GM12878 (cell line): ENCODE measurements around the gene ABCB8. TPM values are rescaled to one million over a fixed set of nuclear protein-coding genes. Genes with fewer than 3 reads are reported as not detected.

Source experiments
- ATAC-seq: fragments of 200-7000 bp; cut with Tn5 transposase; 3 replicates; pipeline ENCODE4 v1.9.1; 2020; ENCODE audit warnings: mild to moderate bottlenecking, moderate library complexity
- BruUV-seq: library from RNA; stranded (reverse); fragments of 400-500 nt; replicated peaks from 2 replicates; lab custom pipeline; 2021; lab: Mats Ljungman, UMichigan
- CTCF ChIA-PET: fragments of 300-600 bp; sonication (Branson Sonifier 250); formaldehyde crosslinking; extraction: SDS; loops from one replicate; lab custom pipeline; 2021; ENCODE audit warnings: inconsistent platforms; lab: Yijun Ruan, JAX
- POLR2A ChIA-PET: fragments of 350-600 bp; formaldehyde crosslinking; extraction: SDS; loops from one replicate; lab custom pipeline; 2021; ENCODE audit warnings: inconsistent platforms; lab: Charles Lee
- RAD21 ChIA-PET: fragments of 300-600 bp; sonication (Branson Sonifier 250); formaldehyde crosslinking; loops from one replicate; lab custom pipeline; 2023; ENCODE audit warnings: antibody characterized with exemption; ENCODE audit not compliant: unreplicated experiment; lab: Charles Lee
- SMC1A ChIA-PET: fragments of 300-600 bp; sonication (Branson Sonifier 250); formaldehyde crosslinking; loops from one replicate; lab custom pipeline; 2023; ENCODE audit not compliant: unreplicated experiment, uncharacterized antibody; lab: Charles Lee
- DNase-seq: peaks from one replicate; pipeline ENCODE4 v3.0.0-alpha.2; 2011; ENCODE audit warnings: low read depth, low spot score
- FAIRE-seq: peaks from 3 replicates; lab custom pipeline; 2011; peaks lifted over from hg19 to GRCh38; lab: Jason Lieb, UNC
- H2AFZ ChIP-seq: 2 replicates; pipeline ENCODE4 v1.6.0; 2011; ENCODE audit warnings: low read depth, low read length, control low read depth; ENCODE audit not compliant: control insufficient read depth
- H3K27ac ChIP-seq: 2 replicates; pipeline ENCODE4 v1.5.1; 2011; ENCODE audit warnings: control low read depth; ENCODE audit not compliant: control insufficient read depth, insufficient read depth
- H3K27me3 ChIP-seq, 2 experiments: replicated peaks in 1 of 2; 2 replicates each; pipeline versions ENCODE4 v1.6.0 to v1.6.1; 2011; ENCODE audit warnings: low read length in 1 of 2; ENCODE audit not compliant: control insufficient read depth in 2 of 2, insufficient read depth in 2 of 2
- H3K36me3 ChIP-seq, 2 experiments: 2 replicates each; pipeline ENCODE4 v1.5.1; 2011; ENCODE audit warnings: low read length in 1 of 2; ENCODE audit not compliant: control insufficient read depth in 2 of 2, insufficient read depth in 2 of 2
- H3K4me1 ChIP-seq: 2 replicates; pipeline ENCODE4 v1.6.1; 2011; ENCODE audit warnings: mild to moderate bottlenecking, low read length, moderate library complexity, mixed read lengths; ENCODE audit not compliant: control insufficient read depth, insufficient read depth
- H3K4me2 ChIP-seq: 2 replicates; pipeline ENCODE4 v1.6.0; 2011; ENCODE audit warnings: control low read depth; ENCODE audit not compliant: control insufficient read depth, insufficient read depth
- H3K4me3 ChIP-seq: fragments of 200-600 bp; sonication (generic); 2 replicates; pipeline ENCODE4 v1.5.1; 2016
- H3K79me2 ChIP-seq: 2 replicates; pipeline ENCODE4 v1.6.0; 2011; ENCODE audit warnings: low read length; ENCODE audit not compliant: control insufficient read depth, insufficient read depth
- H3K9ac ChIP-seq: 2 replicates; pipeline ENCODE4 v1.8.0; 2011; ENCODE audit warnings: low read length, control low read depth, mixed read lengths; ENCODE audit not compliant: control insufficient read depth, insufficient read depth
- H3K9me3 ChIP-seq: replicated peaks from 3 replicates; pipeline ENCODE4 v1.5.1; 2011; ENCODE audit warnings: mild to moderate bottlenecking, low read length; ENCODE audit not compliant: control insufficient read depth, insufficient read depth
- H4K20me1 ChIP-seq: 2 replicates; pipeline ENCODE4 v1.6.0; 2011; ENCODE audit not compliant: control insufficient read depth, insufficient read depth
- CBX3 ChIP-seq: fragments of 200-600 bp; sonication (generic); IDR thresholded peaks from 2 replicates; pipeline ENCODE4 v1.6.1; 2016; ENCODE audit warnings: low read depth, borderline replicate concordance
- MEF2A ChIP-seq: IDR thresholded peaks from 2 replicates; pipeline ENCODE4 v1.6.1; 2011; ENCODE audit warnings: low read depth, mild to moderate bottlenecking, low read length, moderate library complexity; ENCODE audit not compliant: insufficient read depth
- RUNX3 ChIP-seq: IDR thresholded peaks from 2 replicates; pipeline ENCODE4 v1.6.1; 2012; ENCODE audit warnings: low read length, inconsistent platforms
- SUPT20H ChIP-seq: IDR thresholded peaks from 2 replicates; pipeline ENCODE4 v1.6.1; 2011; ENCODE audit warnings: low read depth, mild to moderate bottlenecking, low read length, moderate library complexity, borderline replicate concordance; ENCODE audit not compliant: control insufficient read depth
- SUZ12 ChIP-seq: fragments of 200-600 bp; sonication (generic); IDR thresholded peaks from one replicate; pipeline ENCODE4 v1.6.1; 2018; ENCODE audit warnings: antibody characterized with exemption, mild to moderate bottlenecking; ENCODE audit not compliant: unreplicated experiment
- WRNIP1 ChIP-seq: IDR thresholded peaks from 2 replicates; pipeline ENCODE4 v1.6.1; 2011; ENCODE audit warnings: low read depth, low read length, improper control_type of control experiment, borderline replicate concordance
- ZZZ3 ChIP-seq: IDR thresholded peaks from 2 replicates; pipeline ENCODE4 v1.6.1; 2011; ENCODE audit warnings: low read depth; ENCODE audit not compliant: control insufficient read depth, insufficient read length
- WGBS: methylation state at CpG from one replicate; pipeline ENCODE4 v1.1.6; 2016; ENCODE audit warnings: low lambda C conversion rate; ENCODE audit not compliant: insufficient replicate concordance, insufficient coverage; ENCODE audit errors: missing lambda C conversion rate; 5-methylcytosine and 5-hydroxymethylcytosine counted together
- in situ Hi-C: fragments of 300-500 bp; cut with MboI; formaldehyde crosslinking; loops from 9 replicates; pipeline ENCODE4 v1.14.3; 2018; ENCODE audit warnings: mixed read lengths
- intact Hi-C: fragments of 100-400 bp; cut with micrococcal nuclease; formaldehyde crosslinking; loops from one replicate; pipeline ENCODE4 v1.14.2; 2022; ENCODE audit not compliant: unreplicated experiment
- polyA plus RNA-seq, 11 experiments: library from polyadenylated mRNA; depleted of rRNA in 4 of 11; unstranded in 6 of 11; stranded (reverse) in 5 of 11; fragments of >200 nt; fragmentation: Nextera tagmentation in 4 of 11; fragmentation: Illumina TruSeq in 1 of 11; extraction: Ambion mirVana in 4 of 11; extraction: Trizol in 1 of 11; gene quantifications; 1 replicate in 1 of 11; 2 replicates in 10 of 11; pipeline versions ENCODE4 v1.2.1 to v1.2.3, GENCODE V29; 2011 to 2016; ENCODE audit warnings: inconsistent platforms in 2 of 11, missing spikeins in 2 of 11, low read depth in 1 of 11
- total RNA-seq, 4 experiments: library from RNA; depleted of rRNA in 3 of 4; stranded (reverse); fragments of >200 nt in 3 of 4; fragmentation: Illumina TruSeq in 1 of 4; extraction: Trizol in 1 of 4; gene quantifications; 2 replicates each; pipeline versions ENCODE4 v1.2.1 to v1.2.3, GENCODE V29; 2013 to 2021
- TF ChIP-seq, protein P1 (sequence below): fragments of 450-650 bp; IDR thresholded peaks from 2 replicates; pipeline ENCODE4 v1.6.1; 2014; ENCODE audit warnings: mild to moderate bottlenecking
- TF ChIP-seq, protein P2 (sequence below): fragments of 450-650 bp; formaldehyde crosslinking; IDR thresholded peaks from 2 replicates; pipeline ENCODE4 v1.4.0; 2022; ENCODE audit warnings: mild to moderate bottlenecking, moderate library complexity

Gene ABCB8
- total and polyA plus RNA-seq, 10 of the 15 experiments (the other 5 are each of a cell fraction or from before 2014, with no cell fraction given) = 0.77 to 34.8 (median 18.9) TPM

DNA sequence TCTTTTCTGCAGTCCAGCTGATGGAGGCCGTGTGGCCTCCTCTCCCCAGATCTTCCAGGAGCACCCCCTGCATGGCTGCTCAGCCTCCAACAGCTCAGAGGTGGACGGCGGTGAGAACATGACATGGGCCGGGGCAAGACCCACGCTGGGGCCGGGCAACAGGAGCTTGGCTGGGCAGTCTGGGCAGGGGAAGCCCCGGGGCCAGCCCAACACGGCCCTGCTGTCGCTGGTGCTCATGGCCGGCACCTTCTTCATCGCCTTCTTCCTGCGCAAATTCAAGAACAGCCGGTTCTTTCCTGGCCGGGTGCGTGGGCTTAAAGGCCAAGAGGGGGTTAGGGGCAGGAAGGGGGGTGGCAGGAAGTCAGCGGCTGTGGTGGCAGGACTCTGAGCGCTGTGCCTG is 45.7 kb downstream of the ABCB8 start:
- Histone ChIP-seq H4K20me1 (no peaks in the 10 kb centered on the region), H3K27me3 (no peaks in the 10 kb centered on the region), H3K9ac (no peak overlapping the region), H3K9me3 (no peaks in the 10 kb centered on the region), H3K4me1 (no peaks in the 10 kb centered on the region), H3K79me2 (peaks cover 3% of the 10 kb centered on the region; the same call in 1 of the 2 replicates), H3K4me2 (no peak overlapping the region), H3K4me3 (no peak overlapping the region), H3K27ac (no peak overlapping the region), H3K36me3 (peaks cover 2 to 32% of the 10 kb centered on the region in 2 experiments; a peak in 3 of 4 replicates), H2AFZ (no peak overlapping the region)
- no peak for DNase-seq
- POLR2A ChIA-PET = no interaction called here
- ATAC-seq = no peak
- SMC1A ChIA-PET = no interaction called here
- BruUV-seq = no TSS peak
- TF ChIP-seq, protein P1, sequence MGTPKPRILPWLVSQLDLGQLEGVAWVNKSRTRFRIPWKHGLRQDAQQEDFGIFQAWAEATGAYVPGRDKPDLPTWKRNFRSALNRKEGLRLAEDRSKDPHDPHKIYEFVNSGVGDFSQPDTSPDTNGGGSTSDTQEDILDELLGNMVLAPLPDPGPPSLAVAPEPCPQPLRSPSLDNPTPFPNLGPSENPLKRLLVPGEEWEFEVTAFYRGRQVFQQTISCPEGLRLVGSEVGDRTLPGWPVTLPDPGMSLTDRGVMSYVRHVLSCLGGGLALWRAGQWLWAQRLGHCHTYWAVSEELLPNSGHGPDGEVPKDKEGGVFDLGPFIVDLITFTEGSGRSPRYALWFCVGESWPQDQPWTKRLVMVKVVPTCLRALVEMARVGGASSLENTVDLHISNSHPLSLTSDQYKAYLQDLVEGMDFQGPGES = no peak
- CTCF ChIA-PET = no interaction called here
- FAIRE-seq = no peak
- in situ Hi-C loops (no loop called here), intact Hi-C loops (no loop called here)
- RAD21 ChIA-PET = no interaction called here
- WGBS = 96% methylated on average over 14 of the region's 17 CpGs

DNA sequence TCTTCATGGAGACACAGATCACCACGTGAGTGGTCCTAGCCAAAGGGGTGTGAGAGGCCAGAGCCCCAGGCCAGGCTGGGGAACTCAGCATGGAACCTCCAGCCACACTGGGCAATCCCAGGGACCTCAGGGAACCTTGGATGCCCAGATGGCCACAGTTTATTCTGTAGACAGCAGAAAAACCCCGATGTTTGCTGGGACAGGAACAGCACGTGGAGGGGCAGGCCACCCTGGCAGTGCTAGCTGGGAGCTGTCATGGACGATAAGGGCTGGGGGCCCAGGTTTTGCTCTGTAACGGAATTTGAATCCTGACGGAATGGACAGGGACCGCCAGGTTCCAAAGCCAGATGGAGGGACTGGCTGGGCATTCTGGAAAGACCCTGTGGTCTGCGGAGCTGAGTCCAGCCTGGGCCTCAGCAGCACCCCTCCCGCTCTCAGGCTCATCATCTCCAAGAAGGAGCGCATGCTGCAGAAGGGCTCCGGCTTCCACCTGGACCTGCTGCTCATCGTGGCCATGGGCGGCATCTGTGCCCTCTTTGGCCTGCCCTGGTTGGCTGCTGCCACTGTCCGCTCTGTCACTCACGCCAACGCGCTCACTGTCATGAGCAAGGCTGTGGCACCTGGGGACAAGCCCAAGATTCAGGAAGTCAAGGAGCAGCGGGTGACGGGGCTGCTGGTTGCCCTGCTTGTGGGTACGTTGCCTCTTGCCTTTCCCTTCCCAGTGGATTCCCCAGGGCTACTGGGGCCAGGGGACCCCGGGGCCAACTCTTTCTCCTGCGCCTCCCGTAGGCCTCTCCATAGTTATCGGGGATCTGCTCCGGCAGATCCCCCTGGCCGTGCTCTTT is 46.8 kb downstream of the ABCB8 start:
- H4K20me1 ChIP-seq = no peaks in the 10 kb centered on the region; the same call in 1 of the 2 replicates
- in situ Hi-C loops (no loop called here), intact Hi-C loops (no loop called here)
- H3K9ac ChIP-seq = no peak overlapping the region
- H3K79me2 ChIP-seq = peaks cover 12% of the 10 kb centered on the region
- peaks cover 8% of the 10 kb centered on the region for H3K4me1 ChIP-seq
- 90% methylated on average over 24 of the region's 26 CpGs for WGBS
- ChIA-PET SMC1A (no interaction called here), CTCF (no interaction called here), POLR2A (no interaction called here), RAD21 (no interaction called here)
- DNase-seq = no peak
- TF ChIP-seq ZZZ3 (no peak), RUNX3 (no peak), MEF2A (no peak), CBX3 (no peak), SUPT20H (no peak), WRNIP1 (no peak), SUZ12 (no peak)
- TF ChIP-seq, protein P2, sequence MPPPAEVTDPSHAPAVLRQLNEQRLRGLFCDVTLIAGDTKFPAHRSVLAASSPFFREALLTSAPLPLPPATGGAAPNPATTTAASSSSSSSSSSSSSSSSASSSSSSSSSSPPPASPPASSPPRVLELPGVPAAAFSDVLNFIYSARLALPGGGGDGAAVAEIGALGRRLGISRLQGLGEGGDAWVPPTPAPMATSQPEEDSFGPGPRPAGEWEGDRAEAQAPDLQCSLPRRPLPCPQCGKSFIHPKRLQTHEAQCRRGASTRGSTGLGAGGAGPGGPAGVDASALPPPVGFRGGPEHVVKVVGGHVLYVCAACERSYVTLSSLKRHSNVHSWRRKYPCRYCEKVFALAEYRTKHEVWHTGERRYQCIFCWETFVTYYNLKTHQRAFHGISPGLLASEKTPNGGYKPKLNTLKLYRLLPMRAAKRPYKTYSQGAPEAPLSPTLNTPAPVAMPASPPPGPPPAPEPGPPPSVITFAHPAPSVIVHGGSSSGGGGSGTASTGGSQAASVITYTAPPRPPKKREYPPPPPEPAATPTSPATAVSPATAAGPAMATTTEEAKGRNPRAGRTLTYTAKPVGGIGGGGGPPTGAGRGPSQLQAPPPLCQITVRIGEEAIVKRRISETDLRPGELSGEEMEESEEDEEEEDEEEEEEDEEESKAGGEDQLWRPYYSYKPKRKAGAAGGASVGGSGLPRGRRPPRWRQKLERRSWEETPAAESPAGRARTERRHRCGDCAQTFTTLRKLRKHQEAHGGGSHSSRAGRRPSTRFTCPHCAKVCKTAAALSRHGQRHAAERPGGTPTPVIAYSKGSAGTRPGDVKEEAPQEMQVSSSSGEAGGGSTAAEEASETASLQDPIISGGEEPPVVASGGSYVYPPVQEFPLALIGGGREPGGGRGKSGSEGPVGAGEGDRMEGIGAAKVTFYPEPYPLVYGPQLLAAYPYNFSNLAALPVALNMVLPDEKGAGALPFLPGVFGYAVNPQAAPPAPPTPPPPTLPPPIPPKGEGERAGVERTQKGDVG (CRISPR knock-in tag) = no peak
- H3K27me3 ChIP-seq = no peaks in the 10 kb centered on the region
- no peak overlapping the region for H3K4me2 ChIP-seq
- no peak for FAIRE-seq
- H3K36me3 ChIP-seq = peaks cover under 1 to 32% of the 10 kb centered on the region in 2 experiments; a peak in 3 of 4 replicates
- no peak for ATAC-seq
- BruUV-seq = no TSS peak
- H3K27ac ChIP-seq = no peak overlapping the region
- H3K9me3 ChIP-seq = no peaks in the 10 kb centered on the region
- H3K4me3 ChIP-seq = no peak overlapping the region
- H2AFZ ChIP-seq = no peak overlapping the region
